ENCODE measurements around the gene PARD3.

- TF ChIP-seq CTCF (IDR thresholded peaks at IDR 0.05; ENCODE audit: extremely low read depth in 1 of 2, insufficient read depth in 1 of 2, low read depth in 1 of 2, low read length in 2 of 2): no peak
- no peak for TF ChIP-seq JUN (IDR thresholded peaks at IDR 0.05; ENCODE audit: borderline replicate concordance, insufficient read depth, insufficient read length, low read depth)
- no peak for TF ChIP-seq POLR2A (IDR thresholded peaks at IDR 0.05; ENCODE audit: low read depth, low read length)
- TF ChIP-seq EZH2 (IDR thresholded peaks at IDR 0.05; ENCODE audit: borderline replicate concordance, low read depth, low read length, severe bottlenecking): no peak
- TF ChIP-seq POLR2AphosphoS5 (IDR thresholded peaks at IDR 0.05; ENCODE audit: insufficient read depth, low read depth, low read length): no peak
These were observed 44.1 kb upstream of the PARD3 start for GRCh38 chr10:34859170-34859569.
